Activated CD4-positive, alpha-beta T cell treated with anti-CD3 and anti-CD28 coated beads, Interleukin-2, amount 10 ng/mL, durations not matched to agents 7 days and 5 days (primary cell): ENCODE measurements around the gene PRAME. TPM values are rescaled to one million over a fixed set of nuclear protein-coding genes. Genes with fewer than 3 reads are reported as not detected.

Experiments
- CTCF ChIA-PET: fragments of 350-600 bp; sonication (Branson Sonifier 250); formaldehyde crosslinking; loops from one replicate; lab custom pipeline; 2021; ENCODE audit warnings: antibody characterized with exemption; lab: Charles Lee
- POLR2A ChIA-PET: fragments of 350-600 bp; sonication (Branson Sonifier 250); formaldehyde crosslinking; loops from one replicate; lab custom pipeline; 2021; ENCODE audit warnings: antibody characterized with exemption; lab: Charles Lee
- DNase-seq: peaks from one replicate; pipeline ENCODE4 v3.0.0-alpha.2; 2020
- H3K27ac Mint-ChIP-seq: one replicate; pipeline ENCODE4 v1.8.0; 2021; ENCODE audit warnings: mild to moderate bottlenecking, moderate library complexity, mixed read lengths
- H3K27me3 Mint-ChIP-seq: one replicate; pipeline ENCODE4 v1.8.0; 2021; ENCODE audit warnings: mixed read lengths
- H3K36me3 Mint-ChIP-seq: one replicate; pipeline ENCODE4 v1.8.0; 2021; ENCODE audit warnings: low read depth, mixed read lengths
- H3K4me1 Mint-ChIP-seq: one replicate; pipeline ENCODE4 v1.8.0; 2021; ENCODE audit warnings: mixed read lengths
- H3K4me3 Mint-ChIP-seq: one replicate; pipeline ENCODE4 v1.8.0; 2021; ENCODE audit warnings: mild to moderate bottlenecking, moderate library complexity, mixed read lengths
- H3K9me3 Mint-ChIP-seq: one replicate; pipeline ENCODE4 v1.8.0; 2021; ENCODE audit warnings: mixed read lengths
- total RNA-seq, 2 experiments: library from RNA; stranded (reverse); gene quantifications; one replicate each; pipeline ENCODE4 v1.2.3, GENCODE V29; 2021

Gene PRAME
- total RNA-seq, 2 experiments from 2014 or later, result not detected

DNA sequence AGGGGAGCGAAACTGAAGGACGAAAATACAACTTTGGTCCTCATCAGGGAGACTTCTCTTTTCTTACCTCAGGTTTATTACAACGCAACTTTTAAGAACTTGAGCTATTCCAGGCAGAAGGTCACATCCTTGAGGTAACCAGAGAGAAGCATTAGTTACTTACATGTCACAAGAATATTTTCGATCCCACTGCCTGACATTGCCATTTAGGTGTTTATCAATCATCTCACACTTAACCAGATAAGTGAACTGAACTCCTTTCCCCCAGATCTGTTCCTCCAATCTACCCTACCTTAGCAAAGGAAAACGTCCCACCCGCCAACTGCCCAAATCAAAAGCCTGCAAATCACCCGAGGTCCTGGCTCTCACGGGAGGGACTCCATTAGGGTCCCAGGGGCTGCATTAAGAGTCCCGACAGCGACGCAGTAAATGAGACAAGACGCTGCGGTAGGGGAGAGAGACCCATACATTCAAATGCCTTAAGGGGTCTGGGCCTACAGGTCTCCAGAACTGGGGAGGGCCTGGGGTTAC, 51.3 kb downstream of the PRAME start:
- Mint-ChIP-seq H3K4me1 (peaks cover 12% of the 10 kb centered on the region), H3K4me3 (peak overlapping the region; percentile 79), H3K27ac (no peak overlapping the region), H3K9me3 (peaks cover 14% of the 10 kb centered on the region), H3K36me3 (peaks cover 14% of the 10 kb centered on the region), H3K27me3 (peaks cover 16% of the 10 kb centered on the region)
- DNase-seq, result no peak
- ChIA-PET CTCF (interaction anchor here (0.9 to 1.5 kb wide), 2 partner anchors 8 to 12 kb away, joined by 3 to 7 read pairs; partner anchors contain the start of gene ZNF280A), POLR2A (no interaction called here)

DNA sequence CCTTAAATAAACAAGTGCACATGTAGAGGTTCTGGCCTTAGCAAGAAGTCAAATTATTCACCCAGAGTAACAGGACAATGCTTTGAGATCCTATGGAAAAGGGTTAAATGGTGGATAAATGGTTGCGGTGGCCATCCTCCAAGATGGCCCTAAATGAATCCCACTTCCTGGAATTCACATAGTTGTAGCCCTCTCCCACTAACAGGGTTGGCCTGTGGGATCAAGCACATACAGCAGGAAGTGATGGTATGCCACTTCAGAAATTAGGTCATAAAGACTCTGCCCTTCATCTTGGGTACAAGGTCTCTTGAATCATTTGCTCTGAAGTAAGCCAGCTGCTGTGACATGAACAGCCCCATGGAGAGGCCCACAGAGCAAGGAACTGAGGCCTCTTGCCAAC, 52.3 kb downstream of the PRAME start:
- Mint-ChIP-seq H3K9me3 (peaks cover 14% of the 10 kb centered on the region), H3K4me1 (peaks cover 12% of the 10 kb centered on the region), H3K4me3 (no peak overlapping the region), H3K27me3 (peaks cover 5% of the 10 kb centered on the region), H3K27ac (no peak overlapping the region), H3K36me3 (peaks cover 14% of the 10 kb centered on the region)
- CTCF ChIA-PET, result interaction anchor here (0.6 to 0.9 kb wide), 2 partner anchors 9 to 196 kb away, joined by 3 read pairs; no protein-coding TSS in a partner anchor
- DNase-seq, result no peak
- POLR2A ChIA-PET, result no interaction called here

- ChIA-PET POLR2A (no interaction called here), CTCF (interaction anchor here (0.6 kb wide), 1 partner anchor 44 kb away, joined by 3 read pairs; no protein-coding TSS in a partner anchor)
- Mint-ChIP-seq H3K4me1 (no peaks in the 10 kb centered on the region), H3K36me3 (no peaks in the 10 kb centered on the region), H3K4me3 (no peak overlapping the region), H3K9me3 (no peaks in the 10 kb centered on the region), H3K27ac (no peak overlapping the region), H3K27me3 (no peaks in the 10 kb centered on the region)
- no peak for DNase-seq
These were observed 60.8 kb downstream of the PRAME start for GRCh38 chr22:22498267-22498666.

Other genes with a start within 250 kb of the PRAME start
- 1 to 10 TPM; 1.9 to 2.5 TPM for gene ZNF280B, start 50.5 kb downstream of the PRAME start, total RNA-seq
- not detected for gene ZNF280A, start 39.0 kb downstream of the PRAME start, total RNA-seq
- not detected for gene GGTLC2, start 85.3 kb upstream of the PRAME start, total RNA-seq